AG04449 (cell line): ENCODE data around the gene TMEM9.

Experiments used
- CTCF ChIA-PET: fragments of 350-600 bp; formaldehyde crosslinking; extraction: SDS; loops from one replicate; lab custom pipeline; 2021; ENCODE audit warnings: antibody characterized with exemption; lab: Yijun Ruan, JAX
- POLR2A ChIA-PET: fragments of 400-600, 350-600 bp; formaldehyde crosslinking; extraction: SDS; loops from one replicate; lab custom pipeline; 2020; ENCODE audit warnings: antibody characterized with exemption, inconsistent platforms; lab: Yijun Ruan, JAX
- DNase-seq: peaks from one replicate; pipeline ENCODE4 v3.0.0-alpha.2; 2010; ENCODE audit warnings: low read depth, low spot score
- H3K4me3 ChIP-seq: 2 replicates; pipeline ENCODE4 v1.5.1; 2011; ENCODE audit warnings: low read depth, mild to moderate bottlenecking, control low read depth, low read length
- TF ChIP-seq, protein P1 (sequence below): IDR thresholded peaks from one replicate; pipeline ENCODE4 v1.5.1; 2011; ENCODE audit warnings: mild to moderate bottlenecking, moderate library complexity, low read length, control low read depth, inconsistent platforms; ENCODE audit not compliant: insufficient read depth; ENCODE audit errors: missing control alignments

Gene TMEM9

DNA sequence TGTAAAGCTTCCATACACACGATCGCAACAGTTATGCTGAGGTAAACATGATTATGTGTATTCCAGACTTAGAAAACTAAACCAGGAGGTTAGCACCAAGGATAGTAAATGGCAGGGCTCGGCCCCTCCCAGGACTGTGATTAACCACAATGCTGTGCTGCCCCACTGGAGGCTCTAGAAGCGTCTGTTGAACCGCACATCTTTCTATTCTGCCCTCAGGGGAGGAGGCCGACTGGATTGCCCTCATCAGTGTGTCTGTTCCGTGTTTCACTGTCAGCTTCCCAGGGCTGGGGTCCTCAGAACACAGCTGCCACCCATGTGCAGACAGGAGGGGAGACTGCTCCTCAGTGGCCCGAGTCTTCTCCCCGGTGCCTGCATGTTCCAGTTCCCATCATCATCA, 14.5 kb downstream of the TMEM9 start:
- no peak for DNase-seq
- ChIA-PET POLR2A (interaction anchor here (0.7 kb wide), 1 partner anchor 239 kb away, joined by 4 read pairs; no protein-coding TSS in a partner anchor), CTCF (interaction anchor here (0.7 to 5.9 kb wide), 4 partner anchors 12 to 269 kb away, joined by 3 to 65 read pairs (median 6); partner anchors contain the start of gene TMEM9)
- no peak overlapping the region for H3K4me3 ChIP-seq
- TF ChIP-seq, protein P1, sequence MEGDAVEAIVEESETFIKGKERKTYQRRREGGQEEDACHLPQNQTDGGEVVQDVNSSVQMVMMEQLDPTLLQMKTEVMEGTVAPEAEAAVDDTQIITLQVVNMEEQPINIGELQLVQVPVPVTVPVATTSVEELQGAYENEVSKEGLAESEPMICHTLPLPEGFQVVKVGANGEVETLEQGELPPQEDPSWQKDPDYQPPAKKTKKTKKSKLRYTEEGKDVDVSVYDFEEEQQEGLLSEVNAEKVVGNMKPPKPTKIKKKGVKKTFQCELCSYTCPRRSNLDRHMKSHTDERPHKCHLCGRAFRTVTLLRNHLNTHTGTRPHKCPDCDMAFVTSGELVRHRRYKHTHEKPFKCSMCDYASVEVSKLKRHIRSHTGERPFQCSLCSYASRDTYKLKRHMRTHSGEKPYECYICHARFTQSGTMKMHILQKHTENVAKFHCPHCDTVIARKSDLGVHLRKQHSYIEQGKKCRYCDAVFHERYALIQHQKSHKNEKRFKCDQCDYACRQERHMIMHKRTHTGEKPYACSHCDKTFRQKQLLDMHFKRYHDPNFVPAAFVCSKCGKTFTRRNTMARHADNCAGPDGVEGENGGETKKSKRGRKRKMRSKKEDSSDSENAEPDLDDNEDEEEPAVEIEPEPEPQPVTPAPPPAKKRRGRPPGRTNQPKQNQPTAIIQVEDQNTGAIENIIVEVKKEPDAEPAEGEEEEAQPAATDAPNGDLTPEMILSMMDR = no peak

DNA sequence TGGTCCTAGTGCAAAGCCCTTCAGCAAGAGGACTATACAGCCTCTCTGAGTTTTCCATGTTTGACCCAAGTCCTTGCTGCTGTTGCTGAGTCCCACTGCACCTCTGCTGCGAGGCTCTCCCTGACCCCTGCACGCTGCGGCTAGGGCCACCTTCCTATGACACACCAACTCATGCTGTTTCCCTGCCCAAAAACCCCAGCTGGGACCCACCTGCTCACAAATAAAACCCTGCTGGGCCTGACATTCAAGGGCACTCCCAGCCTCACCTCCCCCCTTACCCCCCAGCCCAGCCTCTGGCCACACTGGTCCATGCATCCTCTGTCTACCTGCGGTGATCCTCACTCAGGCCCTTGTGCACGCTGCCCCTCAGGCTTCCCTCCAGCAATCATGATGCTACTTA, 15.0 kb downstream of the TMEM9 start:
- DNase-seq = no peak
- POLR2A ChIA-PET = no interaction called here
- CTCF ChIA-PET = interaction anchor here (1.4 to 5.9 kb wide), 4 partner anchors 13 to 207 kb away, joined by 4 to 65 read pairs (median 9); partner anchors contain the start of gene TMEM9
- TF ChIP-seq, protein P1 = no peak
- no peak overlapping the region for H3K4me3 ChIP-seq

DNA sequence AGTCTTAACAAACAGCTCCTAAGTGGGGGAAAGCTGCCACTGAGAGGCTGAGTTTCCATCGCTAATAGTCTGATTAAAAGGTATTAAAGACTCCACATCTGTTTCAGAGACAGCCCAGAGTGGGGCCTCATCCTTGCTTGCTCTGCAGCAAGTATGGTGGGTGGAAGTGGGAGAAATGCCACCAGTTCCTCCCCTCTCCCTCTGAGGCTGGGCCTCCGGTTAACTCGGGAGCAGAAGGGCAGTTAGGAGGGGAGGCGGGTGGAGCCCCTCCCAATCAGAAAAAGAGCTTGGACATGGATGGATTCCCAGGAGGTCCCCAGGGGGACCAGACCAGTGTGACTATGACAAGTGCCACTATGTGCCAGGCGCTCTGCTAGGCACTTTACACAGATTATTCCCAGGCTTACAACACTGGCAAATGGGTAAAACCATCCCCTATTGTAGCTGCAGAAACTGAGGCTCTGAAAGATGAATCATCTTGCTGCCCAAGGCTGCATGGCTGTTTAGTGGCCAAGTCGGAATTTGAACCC, 15.9 kb downstream of the TMEM9 start:
- CTCF ChIA-PET = interaction anchor here (1.4 to 5.9 kb wide), 7 partner anchors 14 to 167 kb away, joined by 4 to 65 read pairs (median 6); partner anchors contain the start of gene TMEM9
- POLR2A ChIA-PET = no interaction called here
- DNase-seq = no peak
- no peak overlapping the region for H3K4me3 ChIP-seq
- TF ChIP-seq, protein P1 = no peak

DNA sequence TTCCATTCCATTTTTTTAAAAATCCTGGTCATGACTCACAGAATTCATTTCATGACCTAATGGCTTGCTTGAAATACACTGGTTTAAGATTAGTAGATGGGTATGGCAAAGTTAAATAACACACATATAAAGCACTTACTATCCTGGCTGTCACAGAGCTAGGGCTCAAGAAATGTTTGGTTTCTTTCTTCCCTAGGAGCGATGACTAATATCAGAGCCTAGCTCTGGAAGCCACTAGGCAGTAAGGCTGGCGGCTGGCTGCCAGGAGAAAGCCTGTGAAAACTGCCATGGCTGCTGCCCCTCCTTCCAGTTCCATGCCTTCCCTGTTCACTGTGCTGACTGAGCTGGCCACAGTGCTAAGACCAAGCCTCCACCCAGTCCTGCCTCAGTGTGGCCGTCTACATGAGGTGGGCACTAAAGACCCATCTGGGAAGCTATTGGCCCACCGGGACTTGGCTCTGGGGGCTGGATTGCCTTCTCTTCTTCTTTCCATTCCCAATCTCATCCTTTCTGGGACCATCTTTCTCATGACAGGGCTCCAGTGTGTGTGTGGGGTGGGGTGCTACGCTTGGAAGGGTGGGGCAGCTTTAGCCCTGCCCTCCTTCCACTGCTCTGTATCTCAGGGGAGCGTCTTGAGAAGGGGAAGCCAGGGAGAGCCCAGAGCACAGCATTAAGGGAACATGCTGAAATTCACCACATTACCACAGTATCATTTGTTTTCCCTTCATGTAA, 16.5 kb downstream of the TMEM9 start:
- no peak overlapping the region for H3K4me3 ChIP-seq
- peak; percentile 81 for DNase-seq
- CTCF ChIA-PET = interaction anchor here (0.7 to 5.9 kb wide), 11 partner anchors 13 to 166 kb away, joined by 4 to 65 read pairs (median 6); partner anchors contain the start of gene TMEM9
- POLR2A ChIA-PET = interaction anchor here (1.0 kb wide), 1 partner anchor 16 kb away, joined by 7 read pairs; the partner anchor contains the start of gene TMEM9
- TF ChIP-seq, protein P1 = no peak

DNA sequence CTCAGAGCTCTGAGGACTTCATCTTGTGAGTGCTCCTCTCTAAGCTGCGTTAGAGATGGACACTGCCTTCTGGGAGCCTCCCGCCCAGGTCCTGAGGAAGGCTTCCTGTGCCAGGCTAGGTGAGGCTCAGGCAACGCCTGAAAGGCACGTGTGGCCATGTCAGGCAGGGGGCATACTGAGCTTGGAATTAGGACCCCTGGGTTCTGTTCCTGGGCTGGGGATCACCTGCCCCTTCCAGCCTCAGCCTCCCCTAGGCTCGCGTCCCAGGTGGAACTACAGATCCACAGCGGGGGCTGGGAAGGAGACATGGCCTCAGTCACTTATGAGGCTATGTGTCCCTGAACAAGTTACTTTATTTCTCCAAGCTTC, 17.3 kb downstream of the TMEM9 start:
- ChIA-PET CTCF (interaction anchor here (0.8 to 5.9 kb wide), 8 partner anchors 12 to 165 kb away, joined by 4 to 65 read pairs (median 6); partner anchors contain the start of gene TMEM9), POLR2A (interaction anchor here (1.0 kb wide), 1 partner anchor 17 kb away, joined by 7 read pairs; the partner anchor contains the start of gene TMEM9)
- TF ChIP-seq, protein P1 = no peak
- no peak for DNase-seq
- H3K4me3 ChIP-seq = no peak overlapping the region
